HG03108 (cell line): ENCODE data around the gene UTP3.
"Not testable (repeated sequence)": the region's sequence is repeated elsewhere in the genome, so short reads cannot be mapped to it uniquely, and the experiment has no call there.

Source experiments
- ATAC-seq: cut with Tn5 transposase; IDR thresholded peaks from one replicate; pipeline ENCODE4 v1.9.1; 2021; ENCODE audit warnings: moderate library complexity; ENCODE audit not compliant: unreplicated experiment

Gene UTP3

GRCh38 chr4:70682142-70682541 is 6.2 kb upstream of the UTP3 start:
- not testable (repeated sequence) for ATAC-seq

GRCh38 chr4:70687392-70687791 is 940 bp upstream of the UTP3 start:
- ATAC-seq, result no peak

- ATAC-seq, result no peak
These were observed 481 bp downstream of the UTP3 start for GRCh38 chr4:70688795-70689231.

GRCh38 chr4:70691661-70692060 is 3.3 kb downstream of the UTP3 start:
- no peak for ATAC-seq

GRCh38 chr4:70694633-70695032 is 6.3 kb downstream of the UTP3 start:
- ATAC-seq, result not testable (repeated sequence)

GRCh38 chr4:70698435-70698834 is 10.1 kb downstream of the UTP3 start:
- ATAC-seq, result not testable (repeated sequence)

DNA sequence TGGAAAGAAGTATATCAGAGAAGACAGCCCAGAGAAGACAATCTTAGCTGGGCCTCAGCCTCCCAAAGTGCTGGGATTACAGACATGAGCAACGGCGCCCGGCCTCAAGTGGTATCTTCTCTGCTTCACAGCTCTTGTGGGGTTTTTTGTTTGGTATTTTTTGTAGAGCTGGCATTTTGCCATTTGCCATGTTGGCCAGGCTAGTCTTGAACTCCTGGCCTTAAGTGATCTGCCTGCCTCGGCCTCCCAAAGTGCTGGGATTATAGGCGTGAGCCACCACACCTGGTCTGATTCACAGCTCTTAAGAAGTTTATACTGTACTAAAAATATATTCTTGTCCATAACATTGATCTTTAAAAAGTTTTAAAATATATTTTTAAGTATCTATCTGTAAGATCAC is 12.4 kb downstream of the UTP3 start:
- no peak for ATAC-seq

GRCh38 chr4:70701271-70701670 is 12.9 kb downstream of the UTP3 start:
- ATAC-seq, result no peak

DNA sequence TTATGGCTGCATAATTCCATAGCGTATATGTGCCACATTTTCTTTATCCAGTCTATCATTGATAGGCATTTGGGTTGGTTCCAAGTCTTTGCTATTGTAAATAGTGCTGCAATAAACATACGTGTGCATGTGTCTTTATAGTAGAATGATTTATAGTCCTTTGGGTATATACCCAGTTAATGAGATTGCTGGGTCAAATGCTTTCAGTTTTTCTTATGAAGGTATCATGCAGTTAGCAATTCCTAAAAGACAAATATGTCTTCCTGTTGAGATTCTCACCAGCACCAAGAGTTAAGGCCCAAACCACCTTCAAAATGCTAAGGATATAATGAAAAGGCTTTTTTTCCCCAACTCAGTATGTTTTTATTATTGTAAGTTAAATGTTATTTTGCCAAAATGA is 14.3 kb downstream of the UTP3 start:
- not testable (repeated sequence) for ATAC-seq

- no peak for ATAC-seq
These were observed 15.4 kb downstream of the UTP3 start for GRCh38 chr4:70703619-70704214.

- peak; percentile 62 for ATAC-seq
These were observed 16.0 kb downstream of the UTP3 start for GRCh38 chr4:70704215-70704930.

DNA sequence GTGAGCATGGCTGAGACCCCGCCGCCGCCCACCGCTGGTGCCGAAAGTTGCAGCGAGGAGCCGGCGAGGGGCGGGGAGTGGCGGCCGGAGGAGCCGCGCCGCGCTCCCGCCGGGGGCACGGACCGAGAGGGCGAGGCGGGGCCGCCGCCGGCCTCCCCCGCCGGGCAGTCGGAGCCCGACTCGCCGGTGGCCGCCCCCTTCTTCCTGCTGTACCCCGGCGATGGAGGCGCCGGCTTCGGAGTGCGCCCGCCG is 16.5 kb downstream of the UTP3 start:
- no peak for ATAC-seq

DNA sequence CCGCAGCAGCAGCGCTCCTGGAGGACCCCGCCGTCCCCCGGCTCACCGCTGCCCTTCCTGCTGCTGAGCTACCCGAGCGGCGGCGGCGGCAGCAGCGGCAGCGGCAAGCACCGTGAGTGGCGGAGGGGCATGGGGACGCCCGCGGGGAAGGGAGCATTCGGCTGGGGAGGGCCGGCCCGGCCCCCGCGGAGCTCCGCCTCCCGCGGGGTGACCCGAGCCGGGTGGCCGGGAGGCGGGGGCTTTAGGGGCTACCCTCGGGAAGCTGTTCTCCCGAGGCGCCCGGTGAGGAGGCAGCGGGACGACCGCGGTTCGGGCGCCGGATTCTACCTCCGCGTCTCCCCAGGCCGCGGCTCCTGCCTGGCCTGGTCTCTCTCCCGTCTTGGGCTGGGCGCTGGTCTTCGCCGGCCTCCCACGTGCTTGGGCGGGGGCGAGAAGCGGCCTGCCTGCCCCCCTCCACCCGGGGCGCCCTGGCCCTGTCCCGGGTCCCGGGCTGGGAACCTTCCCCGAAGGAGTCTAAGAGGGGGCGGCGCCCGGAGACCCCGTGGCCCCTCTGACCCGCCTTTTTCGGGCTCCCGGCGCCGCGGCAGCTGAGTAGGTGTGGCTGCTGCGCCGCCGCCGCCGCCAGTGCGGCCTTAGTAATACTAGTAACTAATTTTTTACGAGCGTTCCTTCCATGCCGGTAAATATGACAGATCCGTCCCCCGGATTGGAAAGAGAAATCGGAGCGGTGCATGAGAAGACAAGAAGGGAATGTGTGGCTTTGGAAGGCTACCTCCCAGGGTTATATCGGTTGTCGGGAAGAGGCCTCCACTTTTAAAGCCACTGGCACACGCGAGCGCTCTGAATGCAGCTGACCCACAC is 17.1 kb downstream of the UTP3 start:
- ATAC-seq, result peak; percentile 50

GRCh38 chr4:70706044-70706461 is 17.7 kb downstream of the UTP3 start:
- ATAC-seq, result no peak

GRCh38 chr4:70706516-70706915 is 18.2 kb downstream of the UTP3 start:
- no peak for ATAC-seq

DNA sequence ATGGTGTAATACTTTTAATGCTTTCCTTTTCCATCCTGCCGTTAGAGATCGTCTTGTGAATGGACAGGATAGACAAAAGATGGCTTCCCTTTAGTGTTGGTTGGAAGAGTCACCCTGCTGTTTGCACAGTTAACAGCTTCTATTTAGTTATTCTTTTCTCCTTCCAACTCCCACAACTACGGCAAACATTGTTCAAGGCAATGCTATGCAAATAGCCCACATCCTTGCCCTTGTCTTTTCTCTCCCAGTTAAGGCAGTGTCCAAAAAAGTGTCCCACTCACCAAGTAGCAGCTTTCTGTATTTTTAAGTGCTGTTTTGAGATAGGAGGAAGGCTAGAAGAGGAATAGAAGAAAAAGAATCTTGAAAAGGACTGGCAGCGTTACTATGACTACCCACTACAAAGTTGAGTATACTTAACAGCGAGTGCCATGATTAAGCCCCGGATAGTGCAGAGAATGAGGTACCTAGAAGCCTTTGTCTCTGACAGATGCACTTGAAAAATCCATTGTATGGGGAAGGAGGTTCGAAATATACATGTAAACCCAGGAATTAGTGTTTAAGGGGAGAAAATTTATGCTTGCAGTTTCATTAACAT is 21.4 kb downstream of the UTP3 start:
- ATAC-seq, result no peak

DNA sequence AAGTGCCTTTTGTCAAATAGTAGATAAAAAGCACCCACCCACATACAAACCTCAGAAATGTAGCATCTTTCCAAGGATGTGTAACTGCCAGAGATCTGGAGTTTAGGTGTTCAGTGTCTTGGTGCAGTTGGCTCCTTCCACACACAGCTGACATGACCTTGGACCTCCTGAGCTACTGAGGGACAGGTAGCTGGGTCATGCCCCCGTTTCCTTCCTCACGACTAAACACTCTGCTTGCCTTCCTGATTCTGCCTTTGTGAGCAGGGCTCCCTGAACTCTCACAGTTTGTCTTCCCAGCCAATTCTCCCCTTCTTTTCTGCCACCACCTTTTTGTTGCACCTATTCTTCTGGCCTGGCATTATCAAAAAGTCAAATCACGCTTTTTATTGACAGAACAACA is 23.3 kb downstream of the UTP3 start:
- no peak for ATAC-seq

DNA sequence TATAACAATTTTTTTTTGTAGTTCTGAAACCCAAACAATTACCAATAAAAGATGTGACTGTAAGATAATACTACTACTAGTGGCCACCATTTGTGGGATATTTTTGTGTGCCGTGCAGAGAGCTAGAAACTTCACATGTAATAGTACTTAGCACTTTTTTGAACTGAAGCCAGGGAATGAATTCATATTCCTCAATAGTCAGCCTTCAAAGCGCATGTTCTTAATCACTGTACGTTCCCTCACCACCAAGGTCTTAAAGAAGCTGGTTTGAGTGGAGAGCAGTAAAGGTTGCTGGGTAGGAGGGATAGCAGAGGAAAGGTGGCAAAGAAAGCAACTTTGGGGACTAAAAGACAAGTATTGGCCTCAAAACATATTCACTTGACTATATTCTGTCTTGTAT is 23.8 kb downstream of the UTP3 start:
- ATAC-seq, result no peak

GRCh38 chr4:70712604-70713452 is 24.5 kb downstream of the UTP3 start:
- no peak for ATAC-seq

GRCh38 chr4:70713453-70714078 is 25.2 kb downstream of the UTP3 start:
- ATAC-seq, result peak; percentile 39
